Effector CD8-positive, alpha-beta T cell (primary cell): ENCODE data around the gene RTTN.

Experiments
- DNase-seq: peaks from one replicate; lab custom pipeline; 2025; lab: John Stamatoyannopoulos, UW

RTTN gene

DNA sequence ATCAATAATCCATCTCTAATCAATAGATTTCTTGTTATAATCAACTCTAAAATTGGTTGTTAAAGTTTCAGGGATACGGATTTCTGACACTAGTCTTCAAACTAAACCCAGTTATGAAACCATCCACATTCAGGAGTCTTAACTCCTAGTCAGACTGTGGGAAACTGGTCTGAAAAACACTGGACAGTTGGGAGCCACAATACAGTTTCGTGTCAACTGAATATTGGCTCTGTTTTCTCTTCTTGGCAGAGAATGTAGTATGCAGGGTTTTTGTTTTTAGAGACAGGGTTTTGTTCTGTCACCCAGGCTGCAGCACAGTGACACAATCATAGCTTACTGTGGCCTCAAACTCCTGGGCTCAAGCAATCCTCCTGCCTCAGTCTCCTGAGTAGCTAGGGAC lies 123.1 kb downstream of the RTTN start:
- DNase-seq: no peak

DNA sequence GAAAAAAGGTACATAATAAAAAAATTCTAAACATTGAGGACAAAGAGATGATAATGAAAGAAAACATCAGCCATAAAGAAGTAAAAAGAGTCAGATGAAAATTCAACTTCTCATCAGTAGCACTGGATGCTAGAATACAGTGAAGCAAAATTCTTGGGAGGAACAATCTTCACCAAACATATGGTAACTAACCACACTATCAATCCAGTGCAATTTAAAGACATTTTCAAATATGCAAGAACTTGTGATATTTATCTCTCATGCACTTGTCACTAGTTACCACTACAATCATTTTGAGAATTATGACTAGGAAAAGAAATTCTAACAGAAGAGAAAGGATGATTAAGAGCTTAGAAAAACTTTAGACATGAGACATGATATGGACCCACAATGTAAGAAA lies 127.4 kb downstream of the RTTN start:
- no peak for DNase-seq

DNA sequence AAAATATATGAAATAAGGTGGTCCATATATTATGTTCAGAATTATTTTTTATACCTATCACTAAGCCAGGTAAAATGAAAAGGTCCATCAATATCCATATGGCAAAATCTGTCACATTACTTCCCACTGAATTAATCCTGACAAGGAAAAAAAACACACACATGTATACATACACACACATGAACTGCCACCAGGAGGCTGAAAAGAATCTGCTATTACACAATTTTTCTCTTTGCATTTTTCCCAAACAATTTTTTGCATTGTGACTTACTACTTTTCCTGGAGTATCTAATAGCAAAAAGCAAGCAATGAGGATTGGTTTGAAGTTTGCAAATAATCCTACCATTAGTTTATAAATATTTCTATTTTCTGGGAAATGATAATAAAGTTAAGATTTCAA lies 129.6 kb downstream of the RTTN start:
- no peak for DNase-seq

DNA sequence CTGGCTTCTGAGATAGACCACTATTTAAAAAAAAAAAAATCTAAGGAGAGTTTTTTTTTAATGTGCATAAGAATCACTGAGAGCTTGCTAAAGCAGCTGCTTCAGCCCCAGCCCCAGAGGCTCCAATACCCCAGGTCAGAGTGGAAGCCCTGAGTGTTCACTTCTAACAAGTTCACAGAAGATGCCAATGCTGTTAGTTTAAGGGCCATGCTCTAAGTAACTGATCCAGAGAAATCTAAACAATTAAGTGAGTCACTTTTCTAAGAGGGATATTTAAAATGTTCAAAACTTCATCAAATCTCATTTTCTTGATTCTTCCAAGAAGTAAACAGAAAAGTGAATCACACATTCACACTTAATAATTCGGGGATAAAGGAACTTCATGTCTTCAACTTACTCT lies 131.4 kb downstream of the RTTN start:
- no peak for DNase-seq

DNA sequence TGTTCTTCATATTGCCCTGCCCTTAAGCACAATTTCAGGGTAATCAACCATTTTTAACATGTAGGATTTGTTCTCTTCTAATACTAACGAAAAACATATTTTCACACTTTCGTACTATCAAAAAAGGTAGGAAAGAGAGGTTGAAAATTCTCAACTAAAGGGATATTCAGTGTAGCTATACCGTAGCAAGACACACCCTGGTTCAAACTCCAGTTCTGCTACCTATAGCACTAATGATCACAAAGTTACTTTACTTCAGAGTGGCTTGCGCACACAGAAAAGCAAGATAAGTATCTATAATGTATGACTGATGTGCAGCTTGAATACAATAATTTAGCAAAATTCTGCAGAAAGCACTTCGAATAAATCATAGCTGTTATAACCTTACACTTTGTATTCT lies 132.1 kb downstream of the RTTN start:
- no peak for DNase-seq

DNA sequence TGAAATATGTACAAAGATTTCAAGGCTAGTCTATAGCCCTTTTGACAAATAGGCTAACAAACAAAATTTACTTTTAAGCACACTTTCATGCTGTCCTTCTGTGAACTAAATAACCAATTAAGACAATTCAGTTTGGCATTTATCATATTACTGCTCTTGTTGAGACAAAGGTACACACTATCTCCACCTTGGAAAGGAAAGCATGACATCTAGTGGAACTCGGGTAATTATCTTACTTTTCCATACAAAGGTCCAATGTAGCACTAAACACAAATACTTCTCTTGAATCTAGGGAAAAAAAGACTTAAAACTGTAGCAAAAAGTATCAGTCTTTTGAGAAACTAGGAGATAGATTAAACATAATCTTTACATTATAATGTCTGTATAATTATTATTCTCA lies 132.8 kb downstream of the RTTN start:
- no peak for DNase-seq

DNA sequence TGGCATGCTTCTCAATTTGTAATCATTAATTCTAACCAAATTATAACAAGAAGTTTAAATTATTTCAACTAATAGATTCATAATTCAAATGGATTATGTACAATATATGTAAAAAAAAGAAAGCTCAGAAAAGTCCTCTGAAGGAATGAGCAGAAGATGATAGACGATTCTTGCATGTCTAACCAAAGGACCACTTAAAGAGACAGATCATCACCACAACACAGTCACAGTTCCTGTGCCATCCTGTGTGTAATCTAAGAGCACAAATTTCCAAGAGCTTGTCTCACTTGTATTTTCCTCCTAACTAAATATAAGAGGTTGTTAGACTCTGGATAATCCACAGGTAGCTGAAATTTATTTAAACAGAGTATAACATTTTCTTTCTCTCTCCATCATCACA lies 135.5 kb downstream of the RTTN start:
- DNase-seq: no peak

DNA sequence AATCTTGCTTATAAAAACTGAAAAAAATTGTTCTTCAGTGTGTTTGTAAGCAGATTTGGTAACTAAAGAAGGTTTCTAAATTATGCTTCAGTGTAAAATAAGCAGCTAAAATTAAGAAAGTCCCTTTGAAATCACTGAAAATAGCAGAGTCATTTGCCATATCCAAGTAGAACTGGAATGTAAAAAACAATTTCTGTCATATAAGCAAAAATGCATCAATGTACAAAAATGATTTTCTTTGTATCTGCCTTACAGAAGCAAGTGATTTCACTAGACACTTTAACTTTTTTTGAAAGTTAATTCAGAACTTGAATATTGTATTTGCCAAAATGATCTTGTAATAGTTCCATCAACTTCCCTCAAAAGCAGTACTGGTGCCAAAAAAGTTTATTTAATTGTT lies 136.1 kb downstream of the RTTN start:
- DNase-seq: no peak

DNA sequence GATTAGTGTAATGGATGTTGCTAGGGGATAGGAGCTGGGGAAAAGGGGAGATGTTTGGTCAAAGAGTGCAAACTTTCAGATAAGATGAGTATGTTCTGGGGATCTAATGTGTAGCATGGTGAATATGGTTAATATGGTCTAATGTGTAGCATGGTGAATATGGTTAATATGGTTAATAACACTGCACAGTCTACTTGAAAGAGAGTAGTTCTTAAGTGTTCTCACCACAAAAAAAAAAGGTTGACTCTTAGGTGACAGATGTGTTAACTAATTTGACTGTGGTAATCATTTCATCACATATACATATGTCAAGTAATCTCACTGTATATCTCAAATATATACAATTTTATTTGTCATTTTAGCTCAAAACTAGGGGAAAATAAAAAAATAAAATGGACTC lies 136.5 kb downstream of the RTTN start:
- no peak for DNase-seq

DNA sequence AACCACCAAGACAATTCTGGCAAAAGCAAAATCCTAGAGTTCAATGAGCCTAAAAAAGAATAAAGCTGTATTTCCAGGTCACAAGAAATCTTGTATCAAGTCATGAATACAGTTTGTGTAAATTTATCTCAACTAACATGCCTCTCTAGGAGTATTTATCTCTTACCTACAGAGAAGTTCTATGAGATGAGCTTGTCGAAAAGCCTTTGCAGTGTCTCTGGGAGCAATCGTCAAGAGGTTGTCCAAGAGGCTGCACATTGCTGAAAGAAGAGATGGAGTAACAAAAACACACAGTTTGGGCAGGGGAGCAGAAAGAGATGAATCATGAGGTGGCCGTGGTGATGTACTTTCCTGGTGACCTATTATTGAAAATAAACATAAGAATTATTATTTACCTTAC lies 145.8 kb downstream of the RTTN start:
- DNase-seq: no peak

DNA sequence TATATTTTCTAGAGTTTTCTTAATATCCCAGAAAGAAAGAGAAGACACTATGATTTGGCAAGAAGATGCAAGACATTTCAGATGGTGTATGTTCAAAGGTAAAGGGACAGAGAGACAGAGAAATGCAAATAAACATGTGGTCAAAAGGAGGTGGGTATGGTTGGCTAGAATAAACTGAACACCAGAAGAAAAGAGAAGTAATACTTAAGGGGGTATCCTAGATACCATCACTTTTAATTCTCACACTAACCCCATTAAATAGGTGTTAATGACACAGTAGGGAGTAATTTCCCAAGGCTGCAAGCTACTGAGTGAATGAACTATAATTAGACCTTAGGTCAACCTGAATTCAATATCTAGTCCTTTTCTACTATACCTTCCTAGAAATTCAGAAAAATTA lies 146.6 kb downstream of the RTTN start:
- DNase-seq: no peak

DNA sequence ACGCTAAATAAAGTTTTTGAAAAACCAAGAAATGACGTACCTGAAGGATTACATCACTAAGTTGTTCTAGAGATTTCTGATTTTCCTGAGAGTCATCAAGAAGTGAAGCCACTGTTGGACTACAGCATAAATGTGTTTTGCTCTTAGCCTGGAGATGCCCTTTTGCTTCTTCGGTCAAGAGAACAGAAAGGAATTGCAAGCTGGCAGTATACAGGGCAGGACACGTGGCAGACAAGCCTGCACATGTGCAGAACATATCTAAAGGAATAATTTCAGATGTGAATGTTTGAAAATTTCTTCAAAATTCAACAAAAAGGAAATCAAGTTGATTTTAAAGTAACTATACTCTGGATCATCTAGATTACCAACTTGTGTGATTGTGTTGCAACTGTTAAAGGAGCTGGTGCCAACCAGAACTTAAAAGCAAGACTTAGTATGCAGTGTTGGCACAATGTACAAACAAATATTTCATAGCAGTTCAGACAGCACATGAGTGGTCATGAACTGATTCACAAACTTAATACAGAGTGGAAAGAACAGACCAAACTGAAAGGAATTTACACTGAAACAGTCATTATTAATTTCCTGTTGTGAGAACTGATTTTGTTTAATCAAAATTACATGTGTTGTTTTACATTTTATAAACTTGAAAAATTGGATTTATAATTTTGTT lies 157.4 kb downstream of the RTTN start:
- DNase-seq: no peak

DNA sequence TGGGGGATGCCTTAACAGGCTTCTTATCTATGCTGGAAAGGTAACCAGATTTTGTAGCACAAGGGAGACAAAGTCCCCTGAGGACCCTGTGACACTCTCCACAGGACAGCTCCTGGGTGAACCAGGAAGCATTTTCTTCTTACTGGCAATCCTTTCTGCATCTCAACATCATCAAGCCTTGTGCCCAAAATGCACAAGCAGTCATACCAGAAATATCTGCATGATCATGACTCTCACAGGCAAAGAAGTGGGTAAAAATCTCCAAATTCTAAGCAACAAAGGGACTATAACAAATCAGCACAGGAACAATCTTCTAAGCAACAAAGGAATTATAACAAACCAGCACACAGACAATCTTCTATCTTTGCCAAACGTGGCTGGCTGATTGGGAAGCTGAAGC lies 158.7 kb downstream of the RTTN start:
- no peak for DNase-seq

DNA sequence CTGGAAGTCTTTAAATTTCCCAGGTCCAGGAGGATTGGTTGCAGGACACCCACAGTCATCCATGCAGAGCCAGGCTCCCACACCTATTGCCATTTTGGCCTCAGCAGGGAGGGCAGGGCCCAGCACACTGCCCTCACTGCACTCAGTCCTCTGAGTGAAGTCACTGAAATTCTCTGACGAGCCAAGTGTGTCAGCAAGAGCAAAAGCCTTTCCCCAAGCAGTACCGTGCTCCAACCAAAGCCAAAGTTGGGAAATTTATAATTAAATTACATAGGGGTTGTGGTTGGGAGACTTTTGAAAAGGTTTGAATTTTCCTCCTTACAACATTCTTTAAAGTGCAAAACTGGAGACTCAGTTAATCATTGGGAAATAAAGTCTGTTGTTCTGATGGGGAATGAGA lies 159.3 kb downstream of the RTTN start:
- DNase-seq: no peak

DNA sequence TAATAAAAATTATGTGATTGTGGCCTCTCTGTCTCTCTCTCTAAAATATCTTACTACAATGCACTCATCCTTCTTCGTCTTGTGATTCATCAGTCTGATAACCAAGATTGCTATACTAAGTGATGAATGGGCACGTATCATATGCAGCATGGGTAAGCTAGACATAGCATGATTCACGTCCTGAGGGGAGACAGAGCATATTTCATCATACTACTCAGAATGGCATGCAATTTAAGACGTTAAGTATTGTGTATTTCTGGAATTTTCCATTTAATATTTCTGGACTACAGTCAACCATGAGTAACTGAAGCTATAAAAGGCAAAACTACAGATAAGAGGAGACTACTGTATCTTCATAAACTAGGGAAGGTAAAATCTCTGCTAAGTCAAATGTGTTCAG lies 160.9 kb downstream of the RTTN start:
- DNase-seq: no peak

DNA sequence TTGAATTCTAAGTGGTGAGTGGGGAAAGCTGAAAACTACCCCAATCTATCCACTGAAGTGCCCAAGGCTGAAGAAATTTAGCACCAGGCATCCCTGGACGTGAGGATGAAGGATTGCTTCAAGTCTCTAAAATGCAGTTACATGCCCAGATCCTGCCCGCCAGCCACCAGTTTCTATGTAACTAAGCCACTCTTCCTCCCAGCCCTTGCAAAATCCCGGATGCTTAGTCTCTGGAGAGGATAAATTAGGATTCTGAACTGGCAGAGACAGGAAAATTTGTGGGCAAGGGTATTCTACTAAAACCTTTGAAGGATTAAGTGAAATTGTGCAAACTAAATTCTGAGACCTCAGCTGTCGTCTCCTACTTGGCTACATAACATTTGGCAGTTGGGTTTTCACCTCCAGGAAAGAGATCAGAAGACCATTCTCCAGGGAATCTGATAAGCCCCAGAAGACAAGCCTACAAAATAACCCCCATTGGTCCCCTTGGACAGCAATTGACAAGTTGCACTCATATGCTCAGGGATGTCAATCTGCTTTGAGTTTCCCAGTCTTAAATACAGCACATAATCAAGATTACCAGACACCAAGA lies 163.9 kb downstream of the RTTN start:
- no peak for DNase-seq

DNA sequence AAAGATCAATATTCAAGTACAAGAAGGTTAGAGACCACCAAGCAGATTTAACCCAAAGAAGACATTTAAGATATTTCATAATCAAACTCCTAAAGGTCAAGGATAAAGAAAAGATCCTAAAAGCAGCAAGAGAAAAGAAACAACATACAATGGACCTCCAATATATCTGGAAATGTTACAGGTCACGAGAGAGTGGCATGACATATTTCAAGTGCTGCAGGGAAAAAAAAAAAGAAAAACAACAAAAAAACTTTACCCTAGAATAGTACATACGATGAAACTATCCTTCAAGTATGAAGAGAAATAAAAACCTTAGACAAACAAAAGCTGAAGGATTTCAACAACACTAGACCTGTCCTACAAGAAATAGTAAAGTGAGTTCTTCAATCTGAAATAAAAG lies 166.3 kb downstream of the RTTN start:
- DNase-seq: no peak

DNA sequence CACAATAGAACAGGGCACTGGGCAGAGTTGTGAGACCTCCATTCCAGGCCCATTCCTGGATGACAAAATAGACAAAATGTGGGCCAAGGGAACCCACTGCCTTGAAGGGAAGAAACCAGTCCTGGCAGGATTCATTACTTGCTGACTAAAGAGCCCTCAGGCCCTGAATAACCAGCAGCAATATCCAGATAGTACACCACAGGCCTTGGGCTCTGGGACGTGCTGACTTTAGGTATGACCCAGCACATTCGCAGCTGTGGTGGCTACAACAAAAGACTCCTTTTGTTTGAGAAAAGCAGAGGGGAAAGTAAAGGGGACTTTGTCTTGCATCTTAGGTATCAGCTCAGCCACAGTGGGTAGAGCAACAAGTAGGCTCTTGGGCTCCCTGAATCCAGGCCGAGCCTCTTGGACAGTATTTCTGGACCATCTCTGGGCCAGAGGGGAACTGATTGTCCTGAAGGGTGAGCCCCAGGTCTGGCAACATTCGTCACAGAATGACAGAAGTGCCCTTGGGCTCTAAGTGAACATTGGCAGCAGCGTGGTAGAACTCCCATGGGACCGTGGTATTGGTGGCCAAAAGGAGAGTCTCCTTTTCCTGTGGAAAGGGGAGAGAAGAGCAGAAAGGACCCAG lies 167.9 kb downstream of the RTTN start:
- no peak for DNase-seq

DNA sequence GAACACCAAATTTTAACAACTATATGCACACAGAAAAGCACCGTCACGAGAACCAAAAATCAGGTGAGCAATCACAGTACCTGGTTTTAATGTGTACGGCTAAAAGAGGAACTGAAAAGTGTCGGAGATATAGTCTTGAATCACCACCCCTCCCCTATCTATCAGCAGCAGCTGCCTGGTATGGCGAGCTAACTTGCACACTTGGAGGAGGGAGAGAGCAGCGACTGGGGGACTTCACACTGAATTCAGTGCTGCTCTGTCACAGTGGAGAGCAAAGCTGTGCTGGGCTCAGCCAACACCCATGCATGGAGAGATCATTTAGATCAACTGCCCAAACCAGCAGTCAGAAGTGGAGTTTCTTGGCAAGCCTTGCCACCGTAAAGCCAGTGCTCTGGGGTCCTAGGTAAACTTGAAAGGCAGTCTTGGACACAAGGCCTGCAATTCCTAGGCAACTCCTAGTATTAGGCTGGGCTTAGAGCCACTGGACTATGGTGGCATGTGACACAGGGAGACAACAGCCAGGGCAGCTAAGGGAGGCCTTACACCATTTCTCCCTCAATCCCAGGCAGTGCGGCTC lies 168.6 kb downstream of the RTTN start:
- DNase-seq: no peak

DNA sequence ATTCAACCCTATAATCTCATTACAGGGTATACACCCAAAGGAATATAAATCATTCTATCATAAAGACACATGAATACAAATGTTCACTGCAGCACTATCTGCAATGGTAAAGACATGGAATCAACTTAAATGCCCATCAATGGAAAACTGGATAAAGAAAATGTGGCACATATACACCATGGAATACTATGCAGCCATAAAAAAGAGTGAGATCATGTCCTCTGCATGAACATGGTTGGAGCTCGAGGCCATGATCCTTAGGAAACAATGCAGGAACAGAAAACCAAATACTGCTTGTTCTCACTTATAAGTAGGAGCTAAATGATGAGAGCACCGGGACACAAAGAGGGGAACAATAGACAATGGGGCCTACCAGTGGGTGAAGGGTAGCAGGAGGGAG lies 169.3 kb downstream of the RTTN start:
- no peak for DNase-seq

DNA sequence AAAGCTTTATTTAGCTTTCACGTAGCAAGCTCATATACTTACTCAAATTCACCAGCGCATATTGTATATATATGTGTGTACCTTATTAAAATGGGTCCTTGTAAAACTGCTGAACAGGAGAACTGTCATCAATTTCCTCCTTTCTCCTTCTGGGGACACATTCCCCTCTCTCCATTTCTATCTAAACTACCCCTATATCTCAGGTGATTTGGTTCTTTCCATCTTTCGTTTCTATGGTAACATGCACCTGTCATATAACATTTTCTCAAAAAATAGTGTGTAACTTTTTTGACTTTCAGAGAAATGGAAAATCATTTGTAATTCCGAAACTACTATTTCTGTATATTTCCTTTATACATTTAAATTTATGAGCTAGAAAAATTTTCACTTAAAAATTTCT lies 174.3 kb downstream of the RTTN start:
- DNase-seq: no peak

DNA sequence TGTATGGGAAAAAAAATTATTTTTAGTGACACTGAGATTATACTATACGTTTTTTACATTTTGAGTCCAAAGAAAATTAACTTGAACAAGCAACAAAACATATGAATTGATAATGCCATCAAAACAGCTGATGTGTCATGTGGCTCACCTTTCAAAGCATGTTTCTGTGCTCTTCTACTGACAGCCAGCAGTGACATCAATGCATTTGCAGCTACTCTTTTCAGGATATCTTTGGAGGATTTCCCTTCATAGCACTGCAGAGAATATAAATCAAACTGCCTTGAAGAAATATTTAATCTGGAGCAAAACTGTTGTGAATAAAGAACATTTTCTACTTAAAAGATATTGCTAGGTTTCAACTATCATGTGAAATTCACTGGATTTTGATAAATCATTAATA lies 174.8 kb downstream of the RTTN start:
- DNase-seq: no peak

DNA sequence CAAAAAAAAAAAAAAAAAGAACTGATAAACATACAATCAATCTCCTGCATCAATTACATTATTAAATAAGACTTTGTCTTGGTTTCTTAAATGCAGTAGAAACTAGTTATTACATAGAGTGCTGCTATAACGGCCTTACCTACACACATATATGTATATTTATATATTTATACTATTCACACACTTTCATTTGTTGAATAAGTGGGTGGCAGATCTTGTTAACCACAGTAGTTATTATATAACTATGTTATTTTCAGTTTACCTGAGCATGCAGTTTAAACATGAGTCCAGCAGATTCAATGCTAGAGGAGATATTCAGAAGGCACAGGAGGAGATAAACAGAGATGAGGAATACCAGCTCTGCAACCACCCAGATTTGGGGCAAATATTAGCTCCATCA lies 176.3 kb downstream of the RTTN start:
- DNase-seq: no peak

DNA sequence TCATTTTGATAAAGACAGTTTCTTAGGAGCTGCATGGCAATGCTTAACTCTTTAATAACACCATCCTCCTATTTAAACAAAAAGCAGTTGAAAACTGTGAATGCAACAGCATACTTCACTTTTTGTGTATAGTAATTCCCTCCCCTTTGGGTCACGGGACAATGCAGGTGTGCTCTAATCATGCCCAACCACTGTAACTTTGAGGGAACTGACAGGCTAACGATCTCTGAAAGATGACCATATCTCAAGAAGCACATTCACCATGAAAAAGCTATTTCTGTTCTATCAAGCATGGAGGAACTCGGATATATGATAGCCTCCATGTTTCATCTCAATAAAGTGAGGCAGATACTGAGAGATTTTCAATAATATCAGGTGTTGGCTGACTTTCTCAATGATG lies 176.8 kb downstream of the RTTN start:
- no peak for DNase-seq
